Heart left ventricle (tissue), 16 donors: Measurements from ENCODE around the gene ZNF511. TPM values are rescaled to one million over a fixed set of nuclear protein-coding genes. Genes with fewer than 3 reads are reported as not detected.
A peak's percentile ranks its signal among the peaks of the same experiment; 100 is the strongest.

Source experiments
- ATAC-seq, 4 donors: fragments of 200-7000 bp; cut with Tn5 transposase; one replicate each; pipeline ENCODE4 v1.9.1; 2020 to 2022; ENCODE audit warnings: moderate library complexity in 4 of 4, mild to moderate bottlenecking in 3 of 4, moderate number of reproducible peaks in 1 of 4
- DNase-seq, 5 donors: peaks; one replicate each; pipeline ENCODE4 v3.0.0-alpha.2; 2020
- H3K27ac ChIP-seq, 12 donors: fragments of 200-600 bp; sonication (generic) in 4 of 12; one replicate each; pipeline versions ENCODE4 v1.5.0 to v1.8.0; 2016 to 2022; ENCODE audit warnings: mild to moderate bottlenecking in 2 of 12
- H3K27me3 ChIP-seq, 9 donors: fragments of 200-600 bp; sonication (generic) in 2 of 9; one replicate each; pipeline versions ENCODE4 v1.5.1 to v1.8.0; 2016 to 2022; ENCODE audit warnings: mild to moderate bottlenecking in 3 of 9
- H3K36me3 ChIP-seq, 9 donors: fragments of 200-600 bp; sonication (generic) in 2 of 9; one replicate each; pipeline versions ENCODE4 v1.5.0 to v1.8.0; 2018 to 2022; ENCODE audit warnings: mild to moderate bottlenecking in 2 of 9
- H3K4me1 ChIP-seq, 12 donors: fragments of 200-600 bp; sonication (generic) in 4 of 12; one replicate each; pipeline versions ENCODE4 v1.5.0 to v1.8.0; 2016 to 2022; ENCODE audit warnings: mild to moderate bottlenecking in 3 of 12
- H3K4me3 ChIP-seq, 12 donors: fragments of 200-600 bp; sonication (generic) in 4 of 12; one replicate each; pipeline versions ENCODE4 v1.5.0 to v1.8.0; 2017 to 2022; ENCODE audit warnings: mild to moderate bottlenecking in 9 of 12, moderate library complexity in 4 of 12
- H3K9me3 ChIP-seq, 12 donors: fragments of 200-600 bp; sonication (generic) in 4 of 12; one replicate each; pipeline versions ENCODE4 v1.5.0 to v1.8.0; 2016 to 2022; ENCODE audit warnings: mild to moderate bottlenecking in 1 of 12
- CTCF ChIP-seq, 12 donors: fragments of 200-600 bp; sonication (generic) in 4 of 12; IDR thresholded peaks; one replicate each; pipeline versions ENCODE4 v1.5.0 to v1.8.0; 2018 to 2022; ENCODE audit warnings: antibody characterized with exemption in 12 of 12, mild to moderate bottlenecking in 5 of 12
- POLR2A ChIP-seq, 2 donors: fragments of 450-650 bp; IDR thresholded peaks; one replicate each; pipeline ENCODE4 v1.6.1; 2017; ENCODE audit warnings: antibody characterized with exemption in 2 of 2, mild to moderate bottlenecking in 2 of 2, moderate library complexity in 2 of 2
- WGBS, 4 donors: extraction: QIAGEN DNeasy Blood & Tissue Kit in 2 of 4; methylation state at CpG; one replicate each; pipeline versions ENCODE4 v1.1.5 to v1.1.7; 2013 to 2018; 5-methylcytosine and 5-hydroxymethylcytosine counted together
- intact Hi-C, 10 donors: fragments of 100-400 bp; cut with DNase I; formaldehyde crosslinking; loops; one replicate each; pipeline versions ENCODE4 v1.11.1 to v1.14.2; 2022
- polyA plus RNA-seq, 2 donors: library from polyadenylated mRNA; stranded (reverse); fragments of 200-250 nt; gene quantifications; one replicate each; pipeline ENCODE4 v1.2.3, GENCODE V29; 2013
- total RNA-seq, 9 donors: library from RNA; depleted of rRNA in 2 of 9; stranded (reverse); fragments of >200 nt in 2 of 9; fragmentation: NEBNext Ultra II Directional in 3 of 9; extraction: Animal tissue kit (Norgen Biotek cat#: 25700) in 3 of 9; gene quantifications; one replicate each; pipeline versions ENCODE4 v1.1.0 to v1.2.4, GENCODE V29; 2016 to 2023
- donor health status: ischemic (EF 13 %, LVEDD 7.1; RV severe dilation, severe dysfunction).
- donor health status: healthy with polysubstance abuse.
- donor health status: DM: no; HTN: yes; CAD: no.
- donor health status: DM: no; HTN: no; CAD: no.
- donor health status: ischemic (EF 25% LVEDD 6.9; RV normal size, moderate dysfunction).
- donor health status: ischemic (EF 25% LVEDD 5.7; RV mildly dilated, moderate dysfunction).
- donor health status: healthy.
- donor health status: DM: yes; HTN: yes; CAD: no.
- donor health status: ischemic (EF 35%, LVEDD 5.7; RV mildly dilated, moderate dysfunction).
- donor health status: nonischemic (EF 11% LVEDD 7.7; RV severe dilation, severe dysfunction).
- donor health status: DM: yes; HTN: yes; CAD: no.
- donor health status: PGD.
- donor health status: ischemic (EF 29% LVEDD 5.4; RV normal size, mild dysfunction).
- donor health status: nonischemic (EF 23%, LVEDD 6.1; RV moderate dilation, normal function).

Gene ZNF511
- total and polyA plus RNA-seq, 11 donors, result 34.5 to 80.4 (median 41.8) TPM

GRCh38 chr10:133329491-133330202 lies 20.9 kb downstream of the ZNF511 start:
- peak; percentile 71 to 86 (median 82) for ATAC-seq
- Histone ChIP-seq H3K27ac (no peak overlapping the region), H3K36me3 (no peaks in the 10 kb centered on the region), H3K27me3 (peaks cover 46 to 81% (median 68%) of the 10 kb centered on the region in 9 donors), H3K4me3 (peak overlapping the region in 9 of 12 donors; percentile 18 to 37 (median 30)), H3K4me1 (peaks cover 0 to 25% (median 14%) of the 10 kb centered on the region in 12 donors), H3K9me3 (no peaks in the 10 kb centered on the region)
- WGBS, 4 donors, result 8 to 10% (median 9%) methylated on average over 37 of the region's 37 CpGs
- DNase-seq, result peak; percentile 78 to 93 (median 87)
- TF ChIP-seq CTCF (IDR thresholded peaks at IDR 0.05), result peak; percentile 89 to 99 (median 97)
- no peak for TF ChIP-seq POLR2A (IDR thresholded peaks at IDR 0.05)
- intact Hi-C loops, result loop anchor here (1.0 to 10.0 kb wide), 8 partner anchors 185 to 279 kb away; partner anchors contain the start of gene CYP2E1 (in 1 of the 10)

GRCh38 chr10:133332936-133333699 lies 24.4 kb downstream of the ZNF511 start:
- TF ChIP-seq CTCF (IDR thresholded peaks at IDR 0.05) (no peak), POLR2A (IDR thresholded peaks at IDR 0.05) (no peak)
- H3K36me3 ChIP-seq, result no peaks in the 10 kb centered on the region
- peaks cover 38 to 81% (median 65%) of the 10 kb centered on the region in 9 donors for H3K27me3 ChIP-seq
- peaks cover 5 to 32% (median 19%) of the 10 kb centered on the region in 12 donors for H3K4me1 ChIP-seq
- H3K9me3 ChIP-seq, result no peaks in the 10 kb centered on the region
- WGBS, 4 donors, result 76 to 81% (median 80%) methylated on average over 30 of the region's 30 CpGs
- ATAC-seq (no peak), DNase-seq (no peak)
- H3K4me3 ChIP-seq, result no peak overlapping the region
- intact Hi-C loops, result loop anchor here in 1 of 10 donors (10.0 kb wide), 1 partner anchor 182 kb away; no protein-coding TSS in a partner anchor
- H3K27ac ChIP-seq, result no peak overlapping the region

- Histone ChIP-seq H3K27me3 (peaks cover 33 to 77% (median 50%) of the 10 kb centered on the region in 9 donors), H3K9me3 (no peaks in the 10 kb centered on the region), H3K4me3 (peak overlapping the region; percentile 3 to 50 (median 41)), H3K27ac (no peak overlapping the region), H3K36me3 (no peaks in the 10 kb centered on the region), H3K4me1 (peaks cover 5 to 29% (median 19%) of the 10 kb centered on the region in 12 donors)
- intact Hi-C loops, result loop anchor here in 1 of 10 donors (10.0 kb wide), 1 partner anchor 180 kb away; no protein-coding TSS in a partner anchor
- ATAC-seq (peak in 2 of 4 donors; percentile 27 to 37), DNase-seq (peak in 1 of 5 donors; percentile 27)
- TF ChIP-seq CTCF (IDR thresholded peaks at IDR 0.05), result no peak
- TF ChIP-seq POLR2A (IDR thresholded peaks at IDR 0.05), result no peak
- 16 to 25% (median 19%) methylated on average over 35 to 51 of the region's 51 CpGs for WGBS, 4 donors
These were observed 26.0 kb downstream of the ZNF511 start for GRCh38 chr10:133334503-133335245.
